Endothelial cell (in vitro differentiated cells): Measurements from ENCODE around the gene F8. TPM values are rescaled to one million over a fixed set of nuclear protein-coding genes. Genes with fewer than 3 reads are reported as not detected.

ENCODE experiments used
- DNase-seq: peaks from one replicate; pipeline ENCODE4 v3.0.0; 2021; ENCODE audit warnings: low spot score
- H3K27ac Mint-ChIP-seq: one replicate; pipeline ENCODE4 v1.8.0; 2021; ENCODE audit warnings: mixed read lengths, inconsistent platforms; ENCODE audit not compliant: unreplicated experiment
- H3K27me3 Mint-ChIP-seq: one replicate; pipeline ENCODE4 v1.8.0; 2021; ENCODE audit warnings: mild to moderate bottlenecking, moderate library complexity, mixed read lengths, inconsistent platforms; ENCODE audit not compliant: unreplicated experiment
- H3K36me3 Mint-ChIP-seq: one replicate; pipeline ENCODE4 v1.8.0; 2021; ENCODE audit warnings: mild to moderate bottlenecking, low read depth, mixed read lengths, inconsistent platforms; ENCODE audit not compliant: unreplicated experiment
- H3K4me1 Mint-ChIP-seq: one replicate; pipeline ENCODE4 v1.8.0; 2021; ENCODE audit warnings: mild to moderate bottlenecking, mixed read lengths, inconsistent platforms; ENCODE audit not compliant: unreplicated experiment
- H3K4me3 Mint-ChIP-seq: one replicate; pipeline ENCODE4 v1.8.0; 2021; ENCODE audit warnings: mild to moderate bottlenecking, mixed read lengths, inconsistent platforms; ENCODE audit not compliant: unreplicated experiment
- H3K9me3 Mint-ChIP-seq: one replicate; pipeline ENCODE4 v1.8.0; 2021; ENCODE audit warnings: mixed read lengths, inconsistent platforms; ENCODE audit not compliant: unreplicated experiment
- CTCF ChIP-seq: fragments of 200-600 bp; sonication (generic); IDR thresholded peaks from one replicate; pipeline ENCODE4 v1.5.0; 2021; ENCODE audit warnings: antibody characterized with exemption; ENCODE audit not compliant: unreplicated experiment
- total RNA-seq: library from RNA; stranded (reverse); fragmentation: NEBNext Ultra II Directional; extraction: Animal tissue kit (Norgen Biotek cat#: 25700); gene quantifications from one replicate; pipeline ENCODE4 v1.2.1, GENCODE V29; 2021; ENCODE audit not compliant: unreplicated experiment

The F8 gene
- total RNA-seq, 1 donor from 2014 or later, result 4.5 TPM

- H3K9me3 Mint-ChIP-seq, result no peaks in the 10 kb centered on the region
- H3K4me1 Mint-ChIP-seq, result peaks cover 24% of the 10 kb centered on the region
- H3K27ac Mint-ChIP-seq, result no peak overlapping the region
- TF ChIP-seq CTCF, result no peak
- peaks cover 23% of the 10 kb centered on the region for H3K36me3 Mint-ChIP-seq
- peaks cover 2% of the 10 kb centered on the region for H3K27me3 Mint-ChIP-seq
- no peak overlapping the region for H3K4me3 Mint-ChIP-seq
- no peak for DNase-seq
These were observed 46.9 kb upstream of the F8 start for GRCh38 chrX:155069414-155069813.

- DNase-seq, result no peak
- H3K4me1 Mint-ChIP-seq, result peaks cover 14% of the 10 kb centered on the region
- H3K4me3 Mint-ChIP-seq, result no peak overlapping the region
- H3K27ac Mint-ChIP-seq, result no peak overlapping the region
- H3K9me3 Mint-ChIP-seq, result no peaks in the 10 kb centered on the region
- peaks cover 2% of the 10 kb centered on the region for H3K27me3 Mint-ChIP-seq
- TF ChIP-seq CTCF, result no peak
- H3K36me3 Mint-ChIP-seq, result peaks cover 10% of the 10 kb centered on the region
These were observed 45.6 kb upstream of the F8 start for GRCh38 chrX:155068165-155068564.

GRCh38 chrX:155065035-155065734 lies 42.7 kb upstream of the F8 start:
- H3K36me3 Mint-ChIP-seq, result peaks cover 3% of the 10 kb centered on the region
- H3K9me3 Mint-ChIP-seq, result no peaks in the 10 kb centered on the region
- DNase-seq, result no peak
- no peak overlapping the region for H3K27ac Mint-ChIP-seq
- no peak for TF ChIP-seq CTCF
- no peak overlapping the region for H3K4me3 Mint-ChIP-seq
- peaks cover 5% of the 10 kb centered on the region for H3K4me1 Mint-ChIP-seq
- H3K27me3 Mint-ChIP-seq, result no peaks in the 10 kb centered on the region

- Mint-ChIP-seq H3K36me3 (no peaks in the 10 kb centered on the region), H3K4me3 (no peak overlapping the region), H3K9me3 (no peaks in the 10 kb centered on the region), H3K27me3 (no peaks in the 10 kb centered on the region), H3K4me1 (no peaks in the 10 kb centered on the region), H3K27ac (no peak overlapping the region)
- DNase-seq, result no peak
- TF ChIP-seq CTCF, result no peak
These were observed 39.2 kb upstream of the F8 start for GRCh38 chrX:155061760-155062159.

GRCh38 chrX:155056877-155057792 lies 34.6 kb upstream of the F8 start:
- Mint-ChIP-seq H3K4me1 (no peaks in the 10 kb centered on the region), H3K36me3 (peaks cover 8% of the 10 kb centered on the region), H3K9me3 (no peaks in the 10 kb centered on the region), H3K27me3 (no peaks in the 10 kb centered on the region), H3K4me3 (no peak overlapping the region), H3K27ac (no peak overlapping the region)
- peak; percentile 57 for DNase-seq
- peak; percentile 65 for TF ChIP-seq CTCF
